Measurements from ENCODE around the gene PPAN. TPM values are rescaled to one million over a fixed set of nuclear protein-coding genes. Genes with fewer than 3 reads are reported as not detected.

Gene PPAN
- total RNA-seq, 1 donor from 2014 or later, result not detected

GRCh38 chr19:10126213-10126639, 20.1 kb downstream of the PPAN start:
- intact Hi-C loops (cut with DNase I), result loop anchor here (10.0 kb wide), 1 partner anchor 209 kb away; the partner anchor contains the start of genes ICAM3 and RAVER1
- H3K36me3 ChIP-seq, result peaks cover 3 to 5% of the 10 kb centered on the region in 2 donors

GRCh38 chr19:10132905-10133304, 26.7 kb downstream of the PPAN start:
- H3K4me1 ChIP-seq, result no peaks in the 10 kb centered on the region
- H3K36me3 ChIP-seq, result peaks cover 35 to 48% of the 10 kb centered on the region in 2 donors
- H3K4me3 ChIP-seq, result no peak overlapping the region
- no peaks in the 10 kb centered on the region for H3K27me3 ChIP-seq
- DNase-seq (ENCODE audit: low spot score in 2 of 2), result no peak
- H3K9me3 ChIP-seq, result no peaks in the 10 kb centered on the region
- intact Hi-C loops (cut with DNase I), result no loop called here
- TF ChIP-seq CTCF (IDR thresholded peaks at IDR 0.05), result no peak
- no peak overlapping the region for H3K27ac ChIP-seq

More at GRCh38 chr19:10126213-10126639, 20.1 kb downstream of the PPAN start:
- DNase-seq (ENCODE audit: low spot score in 2 of 2), result no peak
- H3K27ac ChIP-seq, result peak overlapping the region in 1 of 2 donors; percentile 7
- H3K9me3 ChIP-seq, result no peaks in the 10 kb centered on the region
- no peak overlapping the region for H3K4me3 ChIP-seq
- H3K27me3 ChIP-seq, result no peaks in the 10 kb centered on the region
- no peak for TF ChIP-seq CTCF (IDR thresholded peaks at IDR 0.05)
- peaks cover 6 to 10% of the 10 kb centered on the region in 2 donors for H3K4me1 ChIP-seq

DNA sequence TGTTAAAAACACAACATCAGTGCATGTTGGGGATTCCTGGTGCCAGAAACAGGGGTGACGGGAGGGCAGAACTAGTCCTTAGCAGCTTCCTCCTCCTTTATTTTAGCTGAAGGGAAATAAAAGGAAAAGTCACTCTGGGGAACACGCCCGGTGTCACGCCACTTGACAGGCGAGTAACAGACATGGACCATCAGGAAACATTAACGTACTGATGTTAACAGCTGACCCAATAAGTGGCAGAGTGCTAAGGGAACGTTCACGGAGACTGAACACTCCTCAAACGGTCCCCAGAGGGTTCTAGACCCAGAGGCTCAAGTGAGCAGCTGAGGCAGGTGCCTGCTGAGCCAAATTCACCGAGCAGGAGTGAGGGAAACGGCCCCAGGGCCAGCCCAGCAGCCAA, 27.4 kb downstream of the PPAN start:
- Histone ChIP-seq H3K27ac (no peak overlapping the region), H3K4me3 (no peak overlapping the region), H3K9me3 (no peaks in the 10 kb centered on the region), H3K27me3 (no peaks in the 10 kb centered on the region), H3K4me1 (no peaks in the 10 kb centered on the region), H3K36me3 (peaks cover 42 to 54% of the 10 kb centered on the region in 2 donors)
- TF ChIP-seq CTCF (IDR thresholded peaks at IDR 0.05), result no peak
- intact Hi-C loops (cut with DNase I), result no loop called here
- DNase-seq (ENCODE audit: low spot score in 2 of 2), result no peak

- Histone ChIP-seq H3K27ac (no peak overlapping the region), H3K36me3 (peaks cover 43 to 59% of the 10 kb centered on the region in 2 donors)
- TF ChIP-seq CTCF (IDR thresholded peaks at IDR 0.05), result no peak
Observed at GRCh38 chr19:10134040-10134439, 27.9 kb downstream of the PPAN start.

GRCh38 chr19:10135551-10136334, 29.6 kb downstream of the PPAN start:
- Histone ChIP-seq H3K9me3 (no peaks in the 10 kb centered on the region), H3K36me3 (peaks cover 57 to 76% of the 10 kb centered on the region in 2 donors), H3K27ac (no peak overlapping the region)

More at GRCh38 chr19:10134040-10134439, 27.9 kb downstream of the PPAN start:
- Histone ChIP-seq H3K27me3 (no peaks in the 10 kb centered on the region), H3K9me3 (no peaks in the 10 kb centered on the region), H3K4me1 (no peaks in the 10 kb centered on the region), H3K4me3 (no peak overlapping the region)
- intact Hi-C loops (cut with DNase I), result no loop called here
- DNase-seq (ENCODE audit: low spot score in 2 of 2), result no peak

More at GRCh38 chr19:10135551-10136334, 29.6 kb downstream of the PPAN start:
- no peak for DNase-seq (ENCODE audit: low spot score in 2 of 2)
- TF ChIP-seq CTCF (IDR thresholded peaks at IDR 0.05), result no peak
- no peaks in the 10 kb centered on the region for H3K4me1 ChIP-seq
- intact Hi-C loops (cut with DNase I), result no loop called here
- H3K27me3 ChIP-seq, result no peaks in the 10 kb centered on the region
- no peak overlapping the region for H3K4me3 ChIP-seq

All from ascending aorta (tissue), 2 donors.